Upper lobe of right lung (tissue), 1 donor: ENCODE measurements around the gene MANF. TPM values are rescaled to one million over a fixed set of nuclear protein-coding genes. Genes with fewer than 3 reads are reported as not detected.
A peak's percentile ranks its signal among the peaks of the same experiment; 100 is the strongest.
"Not testable (repeated sequence)": the region's sequence is repeated elsewhere in the genome, so short reads cannot be mapped to it uniquely, and the experiment has no call there.

Source experiments
- ATAC-seq: fragments of 200-7000 bp; cut with Tn5 transposase; one replicate; pipeline ENCODE4 v1.9.1; 2020; ENCODE audit warnings: mild to moderate bottlenecking, moderate library complexity
- DNase-seq: peaks from one replicate; pipeline ENCODE4 v3.0.0-alpha.2; 2020
- H3K27ac ChIP-seq: fragments of 200-600 bp; one replicate; pipeline ENCODE4 v1.8.0; 2022
- H3K27me3 ChIP-seq: fragments of 200-600 bp; one replicate; pipeline ENCODE4 v1.8.0; 2022; ENCODE audit warnings: mild to moderate bottlenecking
- H3K36me3 ChIP-seq: fragments of 200-600 bp; one replicate; pipeline ENCODE4 v1.8.0; 2022
- H3K4me1 ChIP-seq: fragments of 200-600 bp; one replicate; pipeline ENCODE4 v1.8.0; 2022
- H3K4me3 ChIP-seq: fragments of 200-600 bp; one replicate; pipeline ENCODE4 v1.8.0; 2022; ENCODE audit warnings: mild to moderate bottlenecking
- H3K9me3 ChIP-seq: fragments of 200-600 bp; one replicate; pipeline ENCODE4 v1.8.0; 2022
- CTCF ChIP-seq: fragments of 200-600 bp; IDR thresholded peaks from one replicate; pipeline ENCODE4 v1.8.0; 2022; ENCODE audit warnings: antibody characterized with exemption
- intact Hi-C: fragments of 100-400 bp; cut with DNase I; formaldehyde crosslinking; loops from one replicate; pipeline ENCODE4 v1.11.0; 2022
- total RNA-seq: library from RNA; stranded (reverse); fragmentation: NEBNext Ultra II Directional; extraction: Animal tissue kit (Norgen Biotek cat#: 25700); gene quantifications from one replicate; pipeline ENCODE4 v1.2.1, GENCODE V29; 2021
- donor health status: DM: no; HTN: yes; CAD: no; lungs with severe emphysema.

MANF gene
- total RNA-seq, 1 donor from 2014 or later: 80.3 TPM

GRCh38 chr3:51384055-51384725, 901 bp upstream of the MANF start:
- H3K9me3 ChIP-seq: no peaks in the 10 kb centered on the region
- DNase-seq (no peak), ATAC-seq (peak; percentile 10)
- no peak for TF ChIP-seq CTCF
- peak overlapping the region; percentile 95 for H3K4me3 ChIP-seq
- H3K27me3 ChIP-seq: no peaks in the 10 kb centered on the region
- H3K4me1 ChIP-seq: peaks cover 36% of the 10 kb centered on the region
- intact Hi-C loops: no loop called here
- peak overlapping the region; percentile 97 for H3K27ac ChIP-seq
- H3K36me3 ChIP-seq: peaks cover 19% of the 10 kb centered on the region

- H3K4me1 ChIP-seq: peaks cover 40% of the 10 kb centered on the region
- H3K27me3 ChIP-seq: no peaks in the 10 kb centered on the region
- H3K27ac ChIP-seq: peak overlapping the region; percentile 97
- TF ChIP-seq CTCF: no peak
- DNase-seq (no peak), ATAC-seq (no peak)
- H3K9me3 ChIP-seq: no peaks in the 10 kb centered on the region
- intact Hi-C loops: no loop called here
- H3K4me3 ChIP-seq: peak overlapping the region; percentile 95
- peaks cover 22% of the 10 kb centered on the region for H3K36me3 ChIP-seq
Measured at GRCh38 chr3:51385621-51386091, 565 bp downstream of the MANF start.

GRCh38 chr3:51386159-51386851, 1.2 kb downstream of the MANF start:
- intact Hi-C loops: no loop called here
- peaks cover 22% of the 10 kb centered on the region for H3K36me3 ChIP-seq
- no peaks in the 10 kb centered on the region for H3K9me3 ChIP-seq
- peaks cover 42% of the 10 kb centered on the region for H3K4me1 ChIP-seq
- DNase-seq (no peak), ATAC-seq (no peak)
- no peak for TF ChIP-seq CTCF
- H3K4me3 ChIP-seq: peak overlapping the region; percentile 95
- peak overlapping the region; percentile 97 for H3K27ac ChIP-seq
- no peaks in the 10 kb centered on the region for H3K27me3 ChIP-seq

- peak overlapping the region; percentile 95 for H3K4me3 ChIP-seq
- no peak for DNase-seq
- peaks cover 42% of the 10 kb centered on the region for H3K4me1 ChIP-seq
Measured at GRCh38 chr3:51386852-51387229, 1.8 kb downstream of the MANF start.

GRCh38 chr3:51387281-51387680, 2.2 kb downstream of the MANF start:
- H3K27me3 ChIP-seq, H3K9me3 ChIP-seq, DNase-seq, H3K4me3 ChIP-seq, intact Hi-C loops, ATAC-seq: not testable (repeated sequence)
- Histone ChIP-seq H3K27ac (peak overlapping the region; percentile 11), H3K4me1 (peaks cover 45% of the 10 kb centered on the region), H3K36me3 (peaks cover 23% of the 10 kb centered on the region)

More at GRCh38 chr3:51386852-51387229, 1.8 kb downstream of the MANF start:
- TF ChIP-seq CTCF: no peak
- intact Hi-C loops: no loop called here
- Histone ChIP-seq H3K27ac (no peak overlapping the region), H3K9me3 (no peaks in the 10 kb centered on the region), H3K27me3 (no peaks in the 10 kb centered on the region), H3K36me3 (peaks cover 22% of the 10 kb centered on the region)
- ATAC-seq: no peak

GRCh38 chr3:51388286-51389029, 3.4 kb downstream of the MANF start:
- no peak overlapping the region for H3K27ac ChIP-seq
- H3K27me3 ChIP-seq: no peaks in the 10 kb centered on the region
- DNase-seq (no peak), ATAC-seq (no peak)
- peaks cover 54% of the 10 kb centered on the region for H3K4me1 ChIP-seq
- H3K36me3 ChIP-seq: peaks cover 35% of the 10 kb centered on the region
- H3K9me3 ChIP-seq: no peaks in the 10 kb centered on the region
- TF ChIP-seq CTCF: no peak
- H3K4me3 ChIP-seq: no peak overlapping the region
- intact Hi-C loops: no loop called here
